Testis (tissue), 5 donors: ENCODE results near the gene ATP1A3. TPM values are rescaled to one million over a fixed set of nuclear protein-coding genes. Genes with fewer than 3 reads are reported as not detected.
"Not testable (repeated sequence)": the region's sequence is repeated elsewhere in the genome, so short reads cannot be mapped to it uniquely, and the experiment has no call there.

ENCODE experiments used
- DNase-seq: peaks from one replicate; pipeline ENCODE4 v3.0.0-alpha.2; 2019
- H3K27ac ChIP-seq, 2 donors: fragments of 200-600 bp; sonication (generic); one replicate each; pipeline ENCODE4 v1.5.1; 2019
- H3K27me3 ChIP-seq: fragments of 200-600 bp; sonication (generic); one replicate; pipeline ENCODE4 v1.5.1; 2019
- H3K36me3 ChIP-seq: fragments of 200-600 bp; sonication (generic); one replicate; pipeline ENCODE4 v1.5.1; 2017; ENCODE audit warnings: low read depth; ENCODE audit errors: missing control alignments
- H3K4me1 ChIP-seq: fragments of 200-600 bp; sonication (generic); one replicate; pipeline ENCODE4 v1.5.1; 2019
- H3K4me3 ChIP-seq, 2 donors: fragments of 200-600 bp; sonication (generic); one replicate each; pipeline ENCODE4 v1.5.1; 2017 to 2019
- H3K9me3 ChIP-seq: fragments of 200-600 bp; sonication (generic); one replicate; pipeline ENCODE4 v1.5.1; 2017
- POLR2A ChIP-seq: fragments of 450-650 bp; IDR thresholded peaks from one replicate; pipeline ENCODE4 v1.6.1; 2017; ENCODE audit warnings: antibody characterized with exemption, mild to moderate bottlenecking, moderate library complexity
- WGBS, 2 donors: methylation state at CpG; one replicate each; pipeline ENCODE4 v1.1.5; 2018; 5-methylcytosine and 5-hydroxymethylcytosine counted together
- intact Hi-C: fragments of 100-400 bp; cut with DNase I; formaldehyde crosslinking; loops from one replicate; pipeline ENCODE4 v1.15.1; 2023; ENCODE audit warnings: low total_unique reads
- long read RNA-seq, 2 donors: transcript quantifications; one replicate each; lab custom pipeline, GENCODE V29; 2026
- polyA plus RNA-seq: library from polyadenylated mRNA; stranded (reverse); fragments of 350-450 nt; fragmentation: Illumina TruSeq; extraction: RNeasy Lipid Tissue Mini Kit (QIAGEN cat#74804); gene quantifications from one replicate; pipeline ENCODE4 v1.2.3, GENCODE V29; 2014; ENCODE audit warnings: low read depth, low replicate concordance; ENCODE audit not compliant: insufficient read depth
- total RNA-seq, 2 donors: library from RNA; depleted of rRNA; stranded (reverse); fragments of >200 nt; gene quantifications; one replicate each; pipeline ENCODE4 v1.2.3, GENCODE V29; 2016
- TF ChIP-seq, protein P1 (sequence below), 3 experiments: fragments of 450-650 bp in 2 of 3; fragments of 200-600 bp in 1 of 3; sonication (generic) in 1 of 3; IDR thresholded peaks; one replicate each; pipeline ENCODE4 v1.5.1; 2016 to 2019; ENCODE audit warnings: antibody characterized with exemption in 3 of 3, mild to moderate bottlenecking in 2 of 3, moderate library complexity in 1 of 3

Gene ATP1A3
- total RNA-seq (10 to 100 TPM; 30.3 to 60.8 TPM), polyA plus RNA-seq (87.3 TPM)
- long read RNA-seq, donor 1, partial matches to known transcripts, result 0 of 1 reads
- long read RNA-seq, donor 1, other reads (novel, unspliced or antisense), result 0 of 1 reads
- long read RNA-seq, donor 2, result 0 reads

DNA sequence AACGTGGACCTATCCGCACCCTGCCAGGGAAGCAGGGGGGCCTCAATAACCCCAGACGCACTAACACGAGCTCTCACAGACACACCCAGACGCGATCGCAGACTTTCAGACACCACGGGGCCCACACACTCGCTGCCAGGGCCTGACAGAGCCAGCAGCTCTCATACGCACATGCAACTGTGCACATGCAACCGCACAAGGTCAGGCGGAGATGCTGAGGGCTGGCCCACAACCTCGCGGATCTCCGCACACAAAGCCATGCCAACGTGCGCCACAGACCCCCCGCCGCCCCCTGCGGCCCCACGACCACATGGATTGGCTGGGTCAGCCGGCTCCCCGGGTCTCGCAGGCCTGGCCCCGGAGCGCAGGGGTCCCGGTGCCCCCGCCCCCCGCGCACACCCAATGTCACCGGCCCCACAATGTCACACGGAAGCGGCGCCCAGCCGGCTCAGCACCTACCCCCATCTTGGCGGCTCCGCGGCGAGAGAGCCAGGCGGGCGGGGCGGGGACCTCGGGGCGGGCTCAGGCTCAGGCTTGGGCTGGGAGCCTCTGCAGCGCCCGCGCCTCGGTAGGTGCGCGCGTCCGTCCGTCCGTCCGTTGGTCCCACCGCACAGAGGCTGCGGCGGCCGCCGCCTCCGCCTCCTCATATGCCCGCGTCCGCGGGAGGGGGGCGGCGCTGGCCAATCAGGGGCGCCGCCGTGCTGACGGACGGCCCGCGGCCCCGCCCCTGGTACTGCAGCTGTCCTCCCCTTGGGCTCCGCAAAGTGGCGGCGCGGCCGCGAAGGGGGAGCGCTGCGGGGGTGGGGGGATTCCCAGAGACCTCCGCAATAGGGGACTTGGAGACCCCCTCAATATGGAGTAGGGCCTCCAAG is at the start of gene ATP1A3:
ATP1A3 (minus strand) TSS at position 619 of the 872 bp plus-strand sequence; CDS start at position 465, 154 bp downstream.
- Histone ChIP-seq H3K4me3 (peak within 1 kb of the TSS; percentile 56 to 59), H3K36me3 (no peaks in the 10 kb centered on the region), H3K4me1 (peaks cover 7% of the 10 kb centered on the region), H3K9me3 (no peaks in the 10 kb centered on the region), H3K27ac (no peak within 1 kb of the TSS), H3K27me3 (no peaks in the 10 kb centered on the region)
- DNase-seq, result peak; percentile 71
- WGBS, 2 donors, result 2% methylated on average over 27 to 61 of the region's 84 CpGs
- intact Hi-C loops, result no loop called here
- TF ChIP-seq, protein P1, sequence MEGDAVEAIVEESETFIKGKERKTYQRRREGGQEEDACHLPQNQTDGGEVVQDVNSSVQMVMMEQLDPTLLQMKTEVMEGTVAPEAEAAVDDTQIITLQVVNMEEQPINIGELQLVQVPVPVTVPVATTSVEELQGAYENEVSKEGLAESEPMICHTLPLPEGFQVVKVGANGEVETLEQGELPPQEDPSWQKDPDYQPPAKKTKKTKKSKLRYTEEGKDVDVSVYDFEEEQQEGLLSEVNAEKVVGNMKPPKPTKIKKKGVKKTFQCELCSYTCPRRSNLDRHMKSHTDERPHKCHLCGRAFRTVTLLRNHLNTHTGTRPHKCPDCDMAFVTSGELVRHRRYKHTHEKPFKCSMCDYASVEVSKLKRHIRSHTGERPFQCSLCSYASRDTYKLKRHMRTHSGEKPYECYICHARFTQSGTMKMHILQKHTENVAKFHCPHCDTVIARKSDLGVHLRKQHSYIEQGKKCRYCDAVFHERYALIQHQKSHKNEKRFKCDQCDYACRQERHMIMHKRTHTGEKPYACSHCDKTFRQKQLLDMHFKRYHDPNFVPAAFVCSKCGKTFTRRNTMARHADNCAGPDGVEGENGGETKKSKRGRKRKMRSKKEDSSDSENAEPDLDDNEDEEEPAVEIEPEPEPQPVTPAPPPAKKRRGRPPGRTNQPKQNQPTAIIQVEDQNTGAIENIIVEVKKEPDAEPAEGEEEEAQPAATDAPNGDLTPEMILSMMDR (IDR thresholded peaks at IDR 0.05), result no peak
- no peak for TF ChIP-seq POLR2A

DNA sequence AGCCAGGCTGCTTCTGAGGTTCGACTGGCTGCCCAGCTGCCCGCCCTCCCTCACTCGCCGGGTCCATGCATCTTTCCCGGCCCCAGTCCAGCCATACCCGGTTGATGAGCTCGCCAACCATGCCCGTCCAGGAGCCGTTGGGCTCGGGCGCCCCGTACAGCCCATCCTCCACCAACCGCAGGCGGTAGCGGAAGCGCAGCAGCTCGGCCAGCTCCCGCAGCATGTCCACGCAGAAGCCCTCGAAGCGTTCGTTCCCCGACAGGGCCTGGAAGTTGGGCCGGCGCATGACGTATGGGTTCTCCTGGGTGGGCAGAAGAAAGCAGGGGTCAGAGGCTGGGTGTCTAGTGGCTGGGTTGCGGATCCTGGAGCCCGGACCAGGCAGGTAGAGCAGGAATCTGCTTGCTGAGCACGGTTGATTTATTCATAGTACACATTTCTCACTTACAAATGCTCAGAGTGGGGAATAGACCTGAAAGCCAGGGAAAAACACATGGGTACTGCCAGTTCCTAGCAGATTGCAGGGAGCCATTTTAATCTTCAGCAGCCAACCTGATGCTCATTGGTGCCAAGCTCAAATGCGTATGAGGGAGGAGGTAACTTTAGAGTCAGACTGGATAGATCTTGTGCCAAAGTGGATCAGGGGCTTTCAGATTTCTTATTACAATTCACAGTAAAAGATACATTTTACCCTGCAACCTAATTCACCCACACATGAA is 48.6 kb upstream of the ATP1A3 start:
- Histone ChIP-seq H3K9me3 (no peaks in the 10 kb centered on the region), H3K4me1 (no peaks in the 10 kb centered on the region), H3K27ac (no peak overlapping the region), H3K27me3 (no peaks in the 10 kb centered on the region), H3K36me3 (no peaks in the 10 kb centered on the region), H3K4me3 (no peak overlapping the region)
- WGBS, 2 donors, result 85 to 91% methylated on average over 26 to 30 of the region's 30 CpGs
- no peak for DNase-seq
- intact Hi-C loops, result no loop called here
- TF ChIP-seq POLR2A, result no peak
- TF ChIP-seq, protein P1 (IDR thresholded peaks at IDR 0.05), result no peak

DNA sequence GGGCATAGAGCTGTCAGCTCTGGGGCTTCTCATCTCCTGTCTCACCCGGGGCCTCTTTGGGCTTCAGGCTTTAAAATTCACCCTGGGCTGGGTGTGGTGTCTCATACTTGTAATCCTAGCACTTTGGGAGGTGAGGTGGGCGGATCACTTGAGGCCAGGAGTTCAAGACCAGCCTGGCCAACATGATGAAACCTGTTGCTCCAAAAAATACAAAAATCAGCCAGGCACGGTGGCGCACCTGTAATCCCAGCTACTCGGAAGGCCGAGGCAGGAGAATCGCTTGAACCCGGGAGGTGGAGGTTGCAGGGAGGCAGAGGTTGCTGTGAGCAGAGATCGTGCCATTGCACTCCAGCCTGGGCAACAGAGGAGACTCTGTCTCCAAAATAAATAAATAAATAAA is 46.5 kb upstream of the ATP1A3 start:
- H3K4me3 ChIP-seq, DNase-seq, H3K27ac ChIP-seq, H3K36me3 ChIP-seq, H3K9me3 ChIP-seq, intact Hi-C loops, H3K27me3 ChIP-seq, H3K4me1 ChIP-seq: not testable (repeated sequence)
- 89 to 94% methylated on average over 9 of the region's 9 CpGs for WGBS, 2 donors

DNA sequence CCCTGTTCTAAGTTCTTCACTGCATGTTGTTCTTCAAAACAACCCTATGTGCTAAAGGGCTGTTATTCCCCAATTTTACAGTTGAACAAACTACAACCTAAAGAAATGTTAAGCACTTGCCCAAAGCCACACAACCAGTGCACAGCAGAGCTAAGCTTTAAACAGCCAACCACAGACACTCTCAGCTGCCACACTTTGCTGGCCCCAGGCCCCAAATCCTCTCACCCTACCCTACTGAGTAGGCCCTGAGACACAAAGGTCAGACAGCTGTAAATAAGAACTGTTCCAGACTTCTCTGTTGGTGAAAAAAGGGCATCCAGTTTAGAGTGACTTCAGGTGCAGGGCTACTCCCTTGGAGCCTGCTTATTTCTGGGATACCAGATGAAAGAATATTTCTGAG is 46.0 kb upstream of the ATP1A3 start:
- no peaks in the 10 kb centered on the region for H3K9me3 ChIP-seq

DNA sequence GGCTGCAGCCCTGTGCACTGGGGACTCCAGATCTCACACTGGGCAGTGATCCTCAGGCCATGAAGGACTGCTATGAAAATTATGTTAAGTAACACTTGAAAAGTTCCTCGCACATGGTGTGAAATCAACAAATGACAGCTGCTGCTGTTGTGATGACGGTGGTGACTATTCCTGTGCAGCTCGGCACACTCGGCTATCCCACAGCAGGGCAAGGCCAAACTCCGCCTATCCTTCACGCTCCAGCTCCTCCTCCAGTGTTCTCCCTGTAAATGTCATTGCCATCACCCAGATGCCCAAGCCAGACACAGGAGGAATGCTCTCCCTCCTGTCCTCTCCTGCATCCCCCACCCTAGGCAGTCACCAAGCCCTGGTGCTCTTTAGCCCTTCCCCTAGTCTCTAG is 44.6 kb upstream of the ATP1A3 start:
- H3K27me3 ChIP-seq, result no peaks in the 10 kb centered on the region
- H3K9me3 ChIP-seq, result no peaks in the 10 kb centered on the region
- no peak overlapping the region for H3K4me3 ChIP-seq
- DNase-seq, result no peak
- intact Hi-C loops, result no loop called here
- H3K4me1 ChIP-seq, result no peaks in the 10 kb centered on the region
- no peaks in the 10 kb centered on the region for H3K36me3 ChIP-seq
- no peak overlapping the region for H3K27ac ChIP-seq
- 79 to 89% methylated on average over 6 of the region's 6 CpGs for WGBS, 2 donors
- TF ChIP-seq, protein P1 (IDR thresholded peaks at IDR 0.05), result no peak
- TF ChIP-seq POLR2A, result no peak

More for the DNA sequence above, 46.0 kb upstream of the ATP1A3 start:
- Histone ChIP-seq H3K36me3 (no peaks in the 10 kb centered on the region), H3K27ac (no peak overlapping the region), H3K4me3 (no peak overlapping the region), H3K4me1 (no peaks in the 10 kb centered on the region), H3K27me3 (no peaks in the 10 kb centered on the region)
- intact Hi-C loops, result no loop called here
- no peak for DNase-seq
- TF ChIP-seq, protein P1 (IDR thresholded peaks at IDR 0.05), result no peak
- TF ChIP-seq POLR2A, result no peak
